Measurements from ENCODE around the gene ZMIZ1. TPM values are rescaled to one million over a fixed set of nuclear protein-coding genes. Genes with fewer than 3 reads are reported as not detected.
"Not testable (repeated sequence)": the region's sequence is repeated elsewhere in the genome, so short reads cannot be mapped to it uniquely, and the experiment has no call there.

The ZMIZ1 gene
- total RNA-seq, 2 experiments from 2014 or later, result 14.6 to 15.5 TPM

DNA sequence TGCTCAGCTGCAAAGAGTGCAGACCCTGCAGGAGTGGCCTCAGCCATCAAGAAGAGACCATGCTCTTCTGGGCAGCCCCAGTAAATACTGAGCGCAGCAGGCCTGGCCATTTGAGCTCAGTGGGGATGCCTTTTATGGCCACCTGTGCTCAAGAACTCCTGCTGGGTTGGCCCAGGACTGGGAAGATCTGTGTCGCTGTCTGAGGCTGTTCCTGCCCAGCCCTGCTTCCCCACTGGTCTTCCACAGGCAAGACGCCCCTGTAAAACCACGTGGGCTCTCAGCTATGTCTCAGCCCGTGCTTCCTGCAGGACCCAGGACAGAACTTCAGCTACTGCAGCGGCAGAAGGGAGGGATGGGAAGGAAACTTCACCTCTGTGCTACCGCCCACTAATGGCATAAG, 268.0 kb downstream of the ZMIZ1 start:
- H3K4me1 Mint-ChIP-seq (ENCODE audit: low read depth), result peaks cover 10% of the 10 kb centered on the region
- no peaks in the 10 kb centered on the region for H3K27me3 Mint-ChIP-seq
- H3K36me3 ChIP-seq (ENCODE audit: insufficient read depth, low read length), result no peaks in the 10 kb centered on the region

GRCh38 chr10:79337783-79338469, 269.2 kb downstream of the ZMIZ1 start:
- H3K27me3 Mint-ChIP-seq; H3K27me3 ChIP-seq (ENCODE audit: control insufficient read depth in 1 of 2, insufficient read depth in 2 of 2, low read length in 2 of 2); H3K4me1 Mint-ChIP-seq (ENCODE audit: low read depth); H3K27ac Mint-ChIP-seq; CTCF ChIA-PET; H3K9me3 Mint-ChIP-seq; H3K27ac ChIP-seq (ENCODE audit: low read depth in 1 of 2, low read length in 2 of 2); DNase-seq; ATAC-seq (ENCODE audit: poor library complexity); H3K4me1 ChIP-seq (ENCODE audit: insufficient read depth, low read length); intact Hi-C loops (cut with DNase I, micrococcal nuclease); H3K4me3 ChIP-seq (ENCODE audit: low read length); H3K36me3 Mint-ChIP-seq (ENCODE audit: low read depth); H3K36me3 ChIP-seq (ENCODE audit: insufficient read depth, low read length); POLR2A ChIA-PET; H3K9me3 ChIP-seq (ENCODE audit: control insufficient read depth in 1 of 2, insufficient read depth in 1 of 2, low read length in 2 of 2); H3K4me3 Mint-ChIP-seq: not testable (repeated sequence)

More for the DNA sequence above, 268.0 kb downstream of the ZMIZ1 start:
- H3K36me3 Mint-ChIP-seq (ENCODE audit: low read depth), result no peaks in the 10 kb centered on the region
- ATAC-seq (ENCODE audit: poor library complexity) (no peak), DNase-seq (no peak)
- no peaks in the 10 kb centered on the region for H3K9me3 Mint-ChIP-seq
- POLR2A ChIA-PET, result no interaction called here
- H3K9me3 ChIP-seq (ENCODE audit: control insufficient read depth in 1 of 2, insufficient read depth in 1 of 2, low read length in 2 of 2), result peaks cover 0 to 6% of the 10 kb centered on the region in 2 experiments
- TF ChIP-seq CTCF (IDR thresholded peaks at IDR 0.05), result no peak
- H3K27ac Mint-ChIP-seq, result no peak overlapping the region
- intact Hi-C loops (cut with DNase I, micrococcal nuclease), result no loop called here
- no peaks in the 10 kb centered on the region for H3K27me3 ChIP-seq (ENCODE audit: control insufficient read depth in 1 of 2, insufficient read depth in 2 of 2, low read length in 2 of 2)
- H3K4me3 ChIP-seq (ENCODE audit: low read length), result no peak overlapping the region
- CTCF ChIA-PET, result no interaction called here
- peaks cover 5% of the 10 kb centered on the region for H3K4me1 ChIP-seq (ENCODE audit: insufficient read depth, low read length)
- no peak overlapping the region for H3K4me3 Mint-ChIP-seq
- H3K27ac ChIP-seq (ENCODE audit: low read depth in 1 of 2, low read length in 2 of 2), result no peak overlapping the region

- ChIA-PET POLR2A (no interaction called here), CTCF (no interaction called here)
- Mint-ChIP-seq H3K9me3 (no peaks in the 10 kb centered on the region), H3K27me3 (no peaks in the 10 kb centered on the region), H3K27ac (no peak overlapping the region), H3K36me3 (ENCODE audit: low read depth) (no peaks in the 10 kb centered on the region), H3K4me3 (no peak overlapping the region), H3K4me1 (ENCODE audit: low read depth) (no peaks in the 10 kb centered on the region)
- Histone ChIP-seq H3K27me3 (ENCODE audit: control insufficient read depth in 1 of 2, insufficient read depth in 2 of 2, low read length in 2 of 2) (no peaks in the 10 kb centered on the region), H3K9me3 (ENCODE audit: control insufficient read depth in 1 of 2, insufficient read depth in 1 of 2, low read length in 2 of 2) (peaks cover 0 to 3% of the 10 kb centered on the region in 2 experiments), H3K4me3 (ENCODE audit: low read length) (no peak overlapping the region), H3K36me3 (ENCODE audit: insufficient read depth, low read length) (no peaks in the 10 kb centered on the region), H3K4me1 (ENCODE audit: insufficient read depth, low read length) (peaks cover 6% of the 10 kb centered on the region), H3K27ac (ENCODE audit: low read depth in 1 of 2, low read length in 2 of 2) (no peak overlapping the region)
- intact Hi-C loops (cut with DNase I, micrococcal nuclease), result no loop called here
- ATAC-seq (ENCODE audit: poor library complexity) (no peak), DNase-seq (no peak)
- TF ChIP-seq CTCF (IDR thresholded peaks at IDR 0.05), result no peak
These were observed 270.5 kb downstream of the ZMIZ1 start for GRCh38 chr10:79339266-79339665.

Measured in CD4-positive, alpha-beta T cell (primary cell).